ENCODE results near the gene IL20RB.
"Not testable (repeated sequence)": the region's sequence is repeated elsewhere in the genome, so short reads cannot be mapped to it uniquely, and the experiment has no call there.

The IL20RB gene

DNA sequence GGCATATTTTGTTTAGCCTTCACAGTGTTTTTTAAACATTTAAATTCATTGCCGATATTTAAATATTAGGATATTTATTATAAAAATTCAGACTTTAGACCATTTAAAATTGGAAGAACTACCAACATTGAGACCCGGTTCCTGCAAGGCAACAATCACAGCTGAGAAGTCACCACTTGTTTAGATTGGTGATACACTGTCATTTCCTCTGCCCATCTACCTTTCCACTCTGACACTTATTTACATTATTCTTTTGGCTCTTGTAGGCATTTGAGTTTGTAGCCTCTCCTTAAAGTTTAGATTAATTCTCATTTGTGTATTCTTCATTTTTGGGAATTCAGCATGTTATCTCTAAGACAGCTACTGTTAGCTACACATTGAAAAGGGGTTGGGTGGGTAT lies 10.3 kb upstream of the IL20RB start:
- DNase-seq: no peak

DNA sequence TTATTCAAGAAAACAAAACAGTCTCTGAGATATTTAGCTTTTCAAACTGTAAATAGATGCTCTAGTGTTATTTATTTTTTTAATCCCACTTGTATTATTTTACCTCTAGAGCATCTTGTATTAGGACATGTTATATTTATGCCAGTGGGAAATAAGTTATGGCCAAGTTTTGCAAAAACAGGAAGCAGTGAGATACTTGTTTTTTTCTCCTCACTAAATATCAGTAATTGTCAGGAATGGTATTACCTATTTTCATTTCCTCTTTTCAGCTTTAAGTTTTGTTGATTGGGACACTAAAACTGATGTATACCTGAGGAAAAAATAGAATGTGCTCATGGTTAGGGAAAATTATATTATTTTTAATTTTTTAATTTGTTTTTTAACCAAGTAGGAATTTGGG lies 8.6 kb upstream of the IL20RB start:
- DNase-seq: no peak

DNA sequence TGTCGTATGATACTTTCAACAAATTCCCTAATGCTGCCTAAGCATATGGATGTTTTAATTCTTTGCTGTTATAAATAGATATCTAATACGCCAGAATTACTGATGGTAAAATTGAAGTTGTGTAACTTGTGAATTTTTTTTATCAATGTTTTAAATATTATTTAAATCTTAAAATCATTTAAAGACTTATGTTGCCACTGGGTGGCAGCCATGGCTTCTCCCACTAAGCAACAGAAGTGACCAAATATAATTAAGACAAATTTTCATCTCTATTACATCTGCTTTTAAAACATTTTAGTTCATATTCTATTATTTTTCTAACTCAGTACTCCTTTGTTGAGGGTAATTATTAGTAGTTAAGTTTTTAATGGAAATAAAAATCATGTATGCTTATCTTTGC lies 8.1 kb upstream of the IL20RB start:
- DNase-seq: no peak

DNA sequence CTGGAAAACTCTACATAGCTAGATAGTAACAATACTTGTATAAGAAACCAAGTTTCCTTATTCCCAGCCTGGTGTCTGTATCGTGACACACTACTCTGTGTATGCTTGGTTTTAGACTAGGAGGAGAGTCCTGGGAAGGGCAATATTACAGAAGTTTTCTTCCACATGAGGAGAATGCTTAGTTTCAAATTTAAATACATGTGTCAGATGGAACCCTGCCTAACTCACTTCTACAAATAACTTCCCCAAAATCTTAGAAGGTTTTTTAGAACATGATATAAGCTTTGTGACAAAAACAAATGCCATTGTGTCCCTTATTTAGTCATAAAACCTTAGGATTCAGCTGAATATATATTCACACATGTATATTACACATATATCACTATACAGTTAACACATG lies 7.2 kb upstream of the IL20RB start:
- DNase-seq: no peak

DNA sequence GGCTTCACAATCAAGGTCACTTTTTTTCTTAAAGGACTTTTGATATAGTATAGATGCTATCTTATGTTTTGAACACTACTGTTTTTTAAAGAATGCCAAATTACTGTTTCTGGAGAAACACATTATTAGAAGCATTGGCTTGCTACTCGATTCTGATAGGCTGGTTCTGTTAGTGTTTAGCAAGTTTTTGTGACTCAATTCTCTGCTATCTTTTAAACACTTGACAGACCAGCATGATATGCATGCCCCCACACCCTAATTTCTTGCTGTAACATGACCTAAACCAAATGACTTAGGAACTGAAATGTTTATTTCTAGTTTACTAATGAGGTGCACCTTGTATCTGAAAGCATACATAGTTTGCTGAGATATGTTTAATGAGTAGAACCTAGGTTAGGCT lies 5.5 kb upstream of the IL20RB start:
- DNase-seq: no peak

DNA sequence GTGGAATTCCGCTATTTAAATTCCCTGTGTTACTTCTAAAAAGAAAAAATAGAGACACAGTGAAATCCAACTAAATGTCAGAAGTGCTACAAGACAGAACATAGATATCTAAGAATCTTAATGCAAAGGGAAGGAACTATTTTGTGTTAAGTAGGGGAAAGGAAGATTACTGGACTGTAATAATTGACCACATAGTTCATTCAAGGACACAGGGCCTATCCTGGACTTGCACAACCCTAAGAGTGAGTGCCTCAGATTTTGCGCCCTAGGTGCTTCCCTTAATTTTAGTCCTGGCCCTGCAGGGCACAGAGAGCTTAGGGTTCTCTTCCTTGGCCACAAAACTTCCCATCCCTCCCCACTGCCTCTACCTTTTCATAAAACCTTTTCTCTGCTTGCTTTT lies 3.5 kb upstream of the IL20RB start:
- no peak for DNase-seq

DNA sequence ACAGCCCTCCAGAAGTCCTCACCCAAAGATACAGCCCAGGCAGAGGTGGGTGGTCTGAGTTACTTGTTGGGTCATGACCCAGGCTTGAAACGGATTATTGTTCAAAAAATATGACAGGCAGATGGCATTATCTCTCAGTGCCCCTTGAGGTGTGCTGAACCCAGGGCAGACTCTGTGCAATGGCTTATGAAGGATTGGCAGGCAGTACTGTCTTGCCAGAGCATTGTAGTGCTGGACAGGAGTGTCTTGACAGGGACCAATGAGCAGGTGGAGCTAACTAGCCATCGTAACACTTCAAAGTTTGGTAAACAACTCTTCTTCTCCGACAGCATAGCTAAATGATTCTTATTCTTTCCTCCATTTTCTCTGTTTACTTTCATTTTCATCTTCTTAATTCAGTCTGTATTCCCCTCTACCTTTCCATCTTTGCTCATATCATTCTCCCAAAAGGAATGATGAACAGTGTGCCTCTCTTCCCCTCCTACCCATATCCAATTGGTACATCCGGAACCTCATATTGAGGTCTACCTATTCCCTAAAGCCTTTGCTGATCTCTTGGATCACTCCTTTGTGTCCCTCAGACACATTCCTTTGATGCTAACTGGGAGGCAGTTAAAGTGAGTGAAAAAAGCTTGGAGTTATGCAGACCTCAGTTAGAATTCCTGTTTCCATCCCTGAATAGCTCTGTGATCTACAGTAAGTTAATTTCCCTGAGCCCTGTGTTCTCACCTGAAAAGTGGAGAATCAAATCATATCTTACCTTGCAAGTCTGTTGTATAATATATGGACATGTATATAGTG lies 2.6 kb upstream of the IL20RB start:
- no peak for DNase-seq

DNA sequence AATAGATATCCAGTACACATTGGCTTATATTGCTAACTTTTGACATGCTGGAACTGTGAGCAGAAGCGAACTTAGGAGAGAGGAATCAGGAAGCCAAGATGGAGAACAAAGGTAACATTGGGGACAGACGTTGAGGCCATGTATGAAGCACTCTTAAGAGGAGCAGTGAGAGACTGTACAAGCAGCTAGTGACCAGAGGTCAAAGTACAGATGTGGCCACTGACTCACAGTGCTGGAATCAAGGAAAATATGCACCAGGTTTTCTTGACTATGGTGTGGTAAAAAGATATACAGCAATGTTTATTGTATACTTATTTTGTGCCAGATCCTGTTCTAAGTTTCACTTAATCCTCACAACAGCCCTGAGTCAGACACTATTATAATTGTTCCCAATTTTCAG lies 2.0 kb upstream of the IL20RB start:
- no peak for DNase-seq

DNA sequence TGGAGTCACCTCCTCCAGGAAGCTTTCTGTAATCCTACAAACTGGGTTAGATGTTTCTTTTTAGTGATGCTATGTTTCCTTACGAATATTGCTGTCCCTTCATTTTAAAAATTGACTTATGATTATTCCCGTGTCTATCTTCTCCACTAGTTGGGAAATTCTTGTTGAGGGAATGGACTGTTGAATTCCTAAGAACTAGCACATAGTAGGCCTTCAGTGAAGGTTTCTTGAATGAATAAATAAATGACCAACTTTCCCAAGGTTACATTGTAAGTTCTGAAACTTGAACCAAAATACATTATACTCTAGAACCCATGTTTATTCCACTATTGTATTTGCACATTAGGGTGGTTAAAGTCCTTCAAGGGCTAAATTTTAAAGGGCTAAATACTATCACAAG lies 812 bp upstream of the IL20RB start:
- no peak for DNase-seq

DNA sequence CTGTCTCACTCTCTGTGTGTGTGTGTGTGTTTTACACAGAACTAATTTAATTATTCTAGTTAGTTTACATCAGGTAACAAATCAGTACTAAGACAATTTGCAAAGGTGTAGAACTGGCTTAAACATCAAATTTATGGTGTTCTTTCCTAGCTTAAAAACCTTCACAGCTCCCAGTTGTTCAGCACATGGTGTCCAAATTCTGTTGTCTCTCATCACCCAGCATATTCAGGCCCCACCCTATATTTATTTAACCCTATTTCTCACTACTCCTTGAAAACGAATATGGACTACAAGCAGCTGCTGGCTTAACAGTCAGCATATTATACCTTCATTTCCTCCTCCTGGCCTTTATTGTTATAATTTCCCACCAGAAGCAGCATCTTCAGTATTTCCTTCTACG lies 1.2 kb downstream of the IL20RB start:
- no peak for DNase-seq

DNA sequence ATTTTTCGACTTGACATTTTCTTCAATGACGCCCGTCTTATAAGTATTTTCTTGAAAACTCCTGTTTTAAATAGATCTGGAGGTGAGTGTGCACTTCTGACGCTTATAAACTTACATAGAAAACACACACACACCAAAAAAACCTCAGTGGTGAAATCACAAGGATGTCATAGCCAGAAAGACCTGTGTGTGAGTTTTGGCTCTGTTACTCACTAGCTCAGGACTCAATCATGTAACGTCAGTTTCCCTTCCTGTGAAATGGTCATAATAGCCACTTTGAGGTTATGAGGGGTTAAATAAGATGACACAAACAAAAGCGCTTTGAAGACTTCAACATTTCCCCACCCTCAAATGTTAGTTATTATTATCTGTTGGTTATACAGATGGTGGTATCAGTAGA lies 1.8 kb downstream of the IL20RB start:
- no peak for DNase-seq

DNA sequence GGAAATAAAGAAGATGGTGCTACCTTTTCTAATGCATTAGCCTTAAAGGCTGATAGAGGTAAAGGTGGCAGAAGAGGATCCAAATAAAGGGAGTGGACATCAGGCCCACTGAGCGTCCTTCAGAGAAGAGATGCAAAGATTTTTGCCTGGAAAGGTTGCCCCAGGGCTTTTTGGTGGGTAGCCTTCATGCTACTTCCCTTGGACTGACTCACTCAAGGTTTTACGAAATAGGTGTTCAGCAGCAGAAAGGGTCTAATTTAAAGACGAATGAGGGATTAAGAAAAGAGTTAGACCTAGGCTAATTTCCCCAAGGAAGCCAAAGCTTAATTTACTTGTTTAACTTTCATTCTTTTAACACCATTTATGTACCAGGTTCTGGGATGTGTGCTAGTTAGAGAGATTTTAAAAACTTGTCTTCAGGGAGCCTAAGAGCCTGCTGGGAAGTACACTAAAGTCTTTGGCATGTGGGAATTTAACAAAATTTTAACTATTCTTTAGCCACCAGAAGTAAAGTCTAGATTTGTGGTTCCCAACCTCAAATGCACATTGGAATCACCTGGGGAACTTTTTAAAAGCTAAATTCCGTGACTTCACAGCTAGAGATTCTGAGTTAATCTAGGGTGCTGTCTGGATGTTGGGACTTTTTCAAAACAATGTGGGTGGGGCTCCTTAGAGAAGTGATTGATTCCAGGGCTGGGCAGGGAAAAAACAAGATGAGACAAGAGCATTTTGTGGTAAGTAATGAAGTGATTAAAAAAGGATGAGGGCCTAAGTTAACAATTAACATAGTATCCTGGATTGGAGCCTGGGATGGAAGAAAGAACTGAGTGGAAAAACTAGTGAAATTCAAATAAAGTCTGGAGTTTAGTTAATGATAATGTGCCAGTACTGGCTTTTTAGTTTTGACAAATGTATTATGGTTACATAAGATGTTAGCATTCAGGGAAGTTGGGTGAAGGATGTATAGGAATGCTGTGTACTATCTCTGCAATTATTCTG lies 3.4 kb downstream of the IL20RB start:
- no peak for DNase-seq

DNA sequence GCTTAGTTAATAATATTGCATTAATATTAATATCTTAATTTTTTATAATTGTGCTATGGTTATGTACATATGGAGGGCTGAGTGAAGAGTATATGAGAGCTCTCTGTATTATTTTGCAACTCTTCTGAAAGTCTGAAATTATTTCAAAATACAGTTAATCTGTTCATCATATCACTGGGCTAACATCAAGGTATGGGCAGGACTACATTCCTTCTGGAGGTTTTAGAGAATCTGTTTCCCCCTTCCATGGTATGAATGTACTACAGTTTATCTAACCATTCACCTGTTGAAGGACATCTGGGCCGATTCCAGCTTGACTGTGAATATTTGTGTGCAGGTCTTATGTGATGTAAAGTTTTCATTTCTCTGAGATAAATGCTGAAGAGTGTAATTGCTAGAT lies 5.1 kb downstream of the IL20RB start:
- DNase-seq: no peak

DNA sequence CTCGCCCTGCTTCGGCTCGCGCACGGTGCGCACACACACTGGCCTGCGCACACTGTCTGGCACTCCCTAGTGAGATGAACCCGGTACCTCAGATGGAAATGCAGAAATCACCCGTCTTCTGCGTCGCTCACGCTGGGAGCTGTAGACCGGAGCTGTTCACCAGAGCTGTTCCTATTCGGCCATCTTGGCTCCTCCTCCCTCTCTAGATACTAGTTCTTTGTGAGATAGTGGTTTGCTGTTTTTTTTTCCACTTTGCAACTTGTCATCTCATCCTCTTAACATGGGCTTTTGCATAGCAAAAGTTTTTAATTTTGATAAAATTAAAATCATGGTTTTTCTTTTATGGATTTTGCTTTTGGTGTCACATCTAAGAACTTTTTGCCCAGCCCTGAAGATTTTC lies 11.8 kb downstream of the IL20RB start:
- DNase-seq: not testable (repeated sequence)

DNA sequence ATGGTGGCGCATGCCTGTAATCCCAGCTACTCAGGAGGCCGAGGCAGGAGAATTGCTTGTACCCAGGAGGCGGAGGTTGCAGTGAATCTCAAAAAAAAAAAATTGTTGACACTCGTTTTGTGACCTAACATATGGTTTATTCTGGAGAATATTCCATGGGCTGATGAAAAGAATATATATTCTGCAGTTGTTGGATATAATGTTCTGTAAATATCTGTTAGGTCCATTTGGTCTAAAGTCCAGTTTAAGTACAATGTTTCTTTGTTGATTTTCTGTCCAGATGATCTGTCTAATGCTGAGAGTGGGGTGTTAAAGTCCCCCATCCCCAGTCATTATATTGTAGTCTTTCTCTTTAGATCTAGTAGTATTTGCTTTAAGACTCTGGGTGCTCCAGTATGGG lies 15.6 kb downstream of the IL20RB start:
- no peak for DNase-seq

DNA sequence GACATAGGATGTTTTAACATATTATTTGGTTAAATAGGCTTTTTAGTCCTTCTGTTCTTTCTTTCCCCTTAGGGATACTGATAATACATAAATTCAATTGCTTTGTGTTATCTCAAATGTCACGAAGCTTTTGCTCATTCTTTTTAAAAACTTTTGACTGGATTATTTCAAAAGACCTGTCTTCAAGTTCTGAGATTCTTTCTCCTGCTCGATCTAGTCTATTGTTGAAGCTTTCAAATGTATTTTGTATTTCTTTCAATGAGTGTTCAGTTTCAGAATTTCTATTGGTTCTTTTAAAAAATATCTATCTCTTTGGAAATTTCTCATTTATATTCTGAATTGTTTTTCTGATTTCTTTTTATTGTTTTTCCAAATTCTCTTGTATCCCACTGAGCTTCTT lies 16.9 kb downstream of the IL20RB start:
- no peak for DNase-seq

DNA sequence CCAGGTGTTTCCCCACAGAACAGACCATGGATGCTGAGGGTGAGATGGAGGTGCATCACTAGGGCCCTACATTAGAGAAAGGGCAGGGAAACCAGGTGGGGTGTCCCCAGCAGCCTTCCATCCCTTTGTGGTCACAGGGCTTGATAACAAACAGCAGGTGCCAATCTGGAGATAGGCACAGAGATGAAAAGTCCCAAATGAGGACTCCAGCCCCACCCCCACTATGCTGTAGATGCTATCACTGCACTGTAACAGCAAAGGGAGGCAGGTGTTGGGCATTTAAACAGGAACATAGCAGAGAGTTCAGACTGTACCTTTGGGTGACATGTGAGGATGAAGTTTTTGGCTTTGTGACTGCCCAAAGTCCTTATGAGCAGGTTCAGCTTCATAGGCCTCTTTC lies 21.4 kb downstream of the IL20RB start:
- no peak for DNase-seq

DNA sequence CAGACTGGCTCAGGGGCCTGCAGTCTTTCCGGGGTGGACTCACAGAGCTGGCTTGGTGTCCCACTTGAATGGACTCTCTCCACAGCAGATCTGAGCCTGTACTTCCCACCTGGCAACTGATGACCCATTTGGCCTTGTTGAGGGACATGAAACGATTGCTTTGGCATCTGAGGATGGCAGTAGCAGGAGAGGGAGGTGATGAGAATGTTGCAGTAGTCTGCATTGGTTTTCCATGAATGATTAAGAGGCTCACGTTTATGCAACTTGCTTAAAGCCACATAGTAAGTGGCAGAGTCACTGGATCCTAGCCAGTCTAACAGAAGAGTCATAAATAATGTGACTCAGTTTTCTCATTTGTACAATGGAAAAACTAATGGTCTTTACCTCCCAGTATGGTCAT lies 21.9 kb downstream of the IL20RB start:
- DNase-seq: no peak

DNA sequence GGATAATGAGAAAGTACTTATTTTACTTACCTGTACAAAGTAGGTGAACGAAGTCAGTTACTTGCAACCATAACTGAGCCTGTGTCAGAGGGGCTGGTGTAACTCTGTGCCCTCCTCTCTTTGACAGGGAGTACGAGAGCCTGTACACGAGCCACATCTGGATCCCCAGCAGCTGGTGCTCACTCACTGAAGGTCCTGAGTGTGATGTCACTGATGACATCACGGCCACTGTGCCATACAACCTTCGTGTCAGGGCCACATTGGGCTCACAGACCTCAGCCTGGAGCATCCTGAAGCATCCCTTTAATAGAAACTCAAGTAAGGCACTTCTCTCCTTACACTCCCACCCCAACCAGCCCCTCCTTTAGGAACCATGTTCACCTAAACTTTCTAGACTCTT lies 24.2 kb downstream of the IL20RB start:
- DNase-seq: no peak

DNA sequence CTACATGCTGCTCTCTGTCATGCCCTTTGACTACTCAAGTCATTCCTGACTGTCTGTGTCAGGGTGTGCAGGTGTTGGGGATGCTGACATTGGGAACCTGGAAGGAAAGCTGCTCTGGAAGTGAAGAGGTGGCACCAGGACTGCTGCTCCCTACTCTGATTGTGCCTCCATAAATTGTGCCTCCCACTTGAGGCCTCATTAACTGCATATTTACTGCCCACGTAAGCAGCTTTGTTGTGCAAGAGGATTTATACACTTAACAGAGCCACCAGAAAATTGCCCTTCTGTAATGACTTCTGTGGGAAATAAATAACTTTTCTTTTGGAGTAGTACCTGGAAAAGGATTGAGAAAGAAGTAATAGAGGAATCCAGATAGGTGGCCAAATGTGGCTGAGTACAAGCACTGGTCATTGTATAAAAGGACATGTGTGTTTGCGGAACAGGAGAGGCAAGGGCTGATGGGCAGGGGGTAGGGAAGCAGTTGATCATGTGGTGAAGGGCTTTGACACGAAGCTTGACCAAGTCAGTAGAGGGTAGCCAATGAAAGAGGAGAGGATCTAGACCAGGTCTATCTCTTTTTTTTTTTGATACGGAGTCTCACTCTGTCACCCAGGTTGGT lies 24.8 kb downstream of the IL20RB start:
- DNase-seq: no peak

DNA sequence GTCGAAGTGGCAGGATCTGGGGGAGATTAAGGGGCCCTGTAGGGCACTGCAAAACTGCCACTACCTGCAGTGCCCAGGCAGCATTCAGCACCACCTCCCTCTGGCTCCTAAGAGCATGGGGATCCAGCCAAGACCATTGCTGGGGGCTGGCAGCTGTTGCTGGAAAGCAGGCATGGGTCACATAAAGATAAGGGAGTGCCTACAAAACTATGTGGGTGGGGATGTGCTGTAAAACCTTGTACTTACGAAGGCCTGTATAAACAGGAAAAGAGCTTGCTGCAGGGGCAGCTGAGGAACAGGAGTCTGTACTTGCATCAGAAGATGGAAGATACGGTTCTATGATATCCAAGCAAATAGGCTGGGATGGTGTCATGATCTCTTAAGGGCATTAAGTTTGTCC lies 27.1 kb downstream of the IL20RB start:
- DNase-seq: no peak

DNA sequence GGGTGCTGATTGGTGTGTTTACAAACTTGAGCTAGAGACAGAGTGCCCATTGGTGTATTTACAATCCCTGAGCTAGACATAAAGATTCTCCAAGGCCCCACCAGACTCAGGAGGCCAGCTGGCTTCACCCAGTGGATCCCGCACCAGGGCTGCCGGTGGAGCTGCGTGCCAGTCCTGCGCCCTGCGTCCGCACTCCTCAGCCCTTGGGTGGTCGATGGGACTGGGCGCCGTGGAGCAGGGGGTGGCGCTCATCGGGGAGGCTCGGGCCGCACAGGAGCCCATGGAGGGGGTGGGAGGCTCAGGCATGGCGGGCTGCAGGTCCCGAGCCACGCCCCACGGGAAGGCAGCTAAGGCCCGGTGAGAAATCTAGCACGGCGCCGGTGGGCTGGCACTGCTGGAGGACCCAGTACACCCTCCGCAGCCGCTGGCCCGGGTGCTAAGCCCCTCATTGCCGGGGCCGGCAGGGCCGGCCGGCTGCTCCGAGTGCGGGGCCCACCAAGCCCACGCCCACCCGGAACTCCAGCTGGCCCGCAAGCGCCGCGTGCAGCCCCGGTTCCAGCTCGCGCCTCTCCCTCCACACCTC lies 29.7 kb downstream of the IL20RB start:
- DNase-seq: not testable (repeated sequence)

DNA sequence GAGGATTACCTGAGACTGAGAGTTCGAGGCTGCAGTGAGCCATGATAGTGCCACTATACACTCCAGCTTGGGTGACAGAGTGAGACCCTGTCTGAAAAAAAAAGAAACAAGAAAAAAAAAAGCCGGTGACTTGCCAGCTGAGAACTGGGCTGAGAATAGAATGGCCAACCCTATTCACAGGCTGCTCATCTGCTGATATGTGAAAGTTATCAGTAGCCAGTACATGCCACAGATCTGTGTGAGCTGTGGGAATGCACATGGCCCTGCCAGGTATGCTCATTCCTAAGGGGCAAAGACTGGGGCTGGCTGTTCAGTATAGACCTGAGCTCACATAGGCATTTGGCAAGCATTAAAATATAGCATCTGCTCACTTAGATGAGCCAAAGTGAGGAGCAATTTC lies 30.9 kb downstream of the IL20RB start:
- DNase-seq: no peak

Measured in DMS153 (cell line).